Neutrophil (primary cell): ENCODE measurements around the gene RETN.

Experiments
- H3K27ac ChIP-seq: fragments of 200-600 bp; sonication (generic); 2 replicates; pipeline ENCODE4 v1.5.1; 2016; ENCODE audit warnings: mild to moderate bottlenecking, moderate library complexity
- H3K27me3 ChIP-seq: fragments of 200-600 bp; sonication (generic); 2 replicates; pipeline ENCODE4 v1.6.0; 2016; ENCODE audit warnings: mild to moderate bottlenecking
- H3K36me3 ChIP-seq: fragments of 200-600 bp; sonication (generic); 2 replicates; pipeline ENCODE4 v1.5.1; 2017
- H3K4me1 ChIP-seq, 2 experiments: fragments of 200-600 bp in 1 of 2; sonication (generic) in 1 of 2; 1 replicate in 1 of 2; 2 replicates in 1 of 2; pipeline versions ENCODE4 v1.5.1 to v1.6.1; 2013 to 2016; ENCODE audit warnings: low read depth in 1 of 2, low read length in 1 of 2, mild to moderate bottlenecking in 1 of 2, moderate library complexity in 1 of 2; ENCODE audit not compliant: control insufficient read depth in 1 of 2, insufficient read depth in 1 of 2
- H3K4me3 ChIP-seq, 2 experiments: fragments of 200-600 bp in 1 of 2; sonication (generic) in 1 of 2; 1 replicate in 1 of 2; 2 replicates in 1 of 2; pipeline ENCODE4 v1.5.1; 2013 to 2016; ENCODE audit warnings: low read depth in 1 of 2, low read length in 1 of 2, mild to moderate bottlenecking in 1 of 2, moderate library complexity in 1 of 2
- H3K9me3 ChIP-seq: fragments of 200-600 bp; sonication (generic); 2 replicates; pipeline ENCODE4 v1.5.1; 2016
- CTCF ChIP-seq: fragments of 200-600 bp; sonication (generic); IDR thresholded peaks from 2 replicates; pipeline ENCODE4 v1.5.1; 2016; ENCODE audit warnings: antibody characterized with exemption

Gene RETN

DNA sequence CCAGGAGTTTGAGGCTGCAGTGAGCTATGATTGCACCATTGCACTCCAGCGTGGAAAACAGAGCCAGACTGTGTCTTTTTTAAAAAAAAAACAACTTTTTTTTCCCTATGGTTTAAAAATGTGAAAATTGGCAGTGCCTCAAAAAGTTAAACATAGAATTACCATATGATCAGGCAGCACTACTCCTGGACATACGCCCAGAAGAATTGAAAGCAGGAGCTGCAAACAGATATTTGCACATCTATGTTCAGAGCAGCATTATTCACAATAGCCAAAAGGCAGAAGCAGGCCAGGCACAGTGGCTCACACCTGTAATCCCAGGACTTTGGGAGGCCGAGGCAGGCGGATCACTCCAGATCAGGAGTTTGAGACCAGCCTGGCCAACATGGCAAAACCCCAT, 3.8 kb upstream of the RETN start:
- no peak for TF ChIP-seq CTCF
- Histone ChIP-seq H3K4me1 (peaks cover 20 to 30% of the 10 kb centered on the region in 2 experiments), H3K36me3 (no peaks in the 10 kb centered on the region), H3K27me3 (no peaks in the 10 kb centered on the region), H3K9me3 (no peaks in the 10 kb centered on the region), H3K27ac (no peak overlapping the region), H3K4me3 (no peak overlapping the region)

DNA sequence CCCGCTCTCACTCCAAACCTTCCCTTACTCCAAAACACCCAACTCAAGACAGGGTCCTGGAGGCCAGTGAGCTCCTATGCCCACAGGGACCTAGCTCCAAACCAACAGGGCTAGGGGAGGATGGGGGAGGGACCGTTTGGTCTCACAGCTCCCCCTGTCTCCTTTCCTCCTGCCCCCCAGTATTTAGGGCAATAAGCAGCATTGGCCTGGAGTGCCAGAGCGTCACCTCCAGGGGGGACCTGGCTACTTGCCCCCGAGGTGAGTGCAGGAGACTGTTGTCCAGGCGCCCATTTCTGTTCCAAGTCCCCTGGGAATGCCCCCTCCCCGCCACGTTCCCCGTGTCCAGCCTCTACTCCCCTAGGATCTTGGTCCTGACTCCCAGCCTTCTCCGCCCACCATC, 792 bp downstream of the RETN start:
- no peaks in the 10 kb centered on the region for H3K36me3 ChIP-seq
- peak overlapping the region; percentile 63 to 67 for H3K4me3 ChIP-seq
- no peak for TF ChIP-seq CTCF
- no peaks in the 10 kb centered on the region for H3K9me3 ChIP-seq
- no peaks in the 10 kb centered on the region for H3K27me3 ChIP-seq
- H3K4me1 ChIP-seq = peaks cover 58 to 71% of the 10 kb centered on the region in 2 experiments
- peak overlapping the region; percentile 75 for H3K27ac ChIP-seq

GRCh38 chr19:7670150-7670783, 1.4 kb downstream of the RETN start:
- no peak for TF ChIP-seq CTCF
- peak overlapping the region; percentile 63 to 67 for H3K4me3 ChIP-seq
- H3K9me3 ChIP-seq = no peaks in the 10 kb centered on the region
- H3K4me1 ChIP-seq = peaks cover 65 to 73% of the 10 kb centered on the region in 2 experiments
- H3K27ac ChIP-seq = peak overlapping the region; percentile 75
- no peaks in the 10 kb centered on the region for H3K36me3 ChIP-seq
- no peaks in the 10 kb centered on the region for H3K27me3 ChIP-seq

DNA sequence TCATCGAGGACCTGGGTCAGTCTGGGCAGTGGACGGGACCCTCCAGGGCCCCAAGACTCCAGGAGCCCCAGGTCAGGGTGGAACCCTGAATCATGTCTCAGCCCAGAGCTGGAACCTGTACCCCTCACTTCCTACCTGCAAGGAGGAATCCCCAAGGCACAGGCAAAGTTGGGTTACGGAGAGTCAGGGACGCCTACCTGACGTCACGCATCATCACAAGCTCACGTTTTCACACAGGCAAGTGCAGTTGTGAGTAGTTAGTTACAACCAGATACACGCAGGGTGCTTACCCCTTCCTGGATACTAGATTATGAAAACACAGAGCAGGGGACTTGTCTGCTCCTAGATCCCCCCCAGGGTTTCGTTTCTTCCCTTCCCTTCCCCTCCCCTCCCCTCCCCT, 1.9 kb downstream of the RETN start:
- H3K27ac ChIP-seq = peak overlapping the region; percentile 75
- H3K4me3 ChIP-seq = peak overlapping the region; percentile 63 to 67
- H3K36me3 ChIP-seq = no peaks in the 10 kb centered on the region
- no peaks in the 10 kb centered on the region for H3K9me3 ChIP-seq
- no peak for TF ChIP-seq CTCF
- no peaks in the 10 kb centered on the region for H3K27me3 ChIP-seq
- H3K4me1 ChIP-seq = peaks cover 70 to 74% of the 10 kb centered on the region in 2 experiments

- H3K9me3 ChIP-seq = no peaks in the 10 kb centered on the region
- TF ChIP-seq CTCF = no peak
- no peaks in the 10 kb centered on the region for H3K27me3 ChIP-seq
These were observed 3.7 kb downstream of the RETN start for GRCh38 chr19:7672522-7672921.

More at GRCh38 chr19:7672522-7672921, 3.7 kb downstream of the RETN start:
- H3K4me3 ChIP-seq = no peak overlapping the region
- H3K36me3 ChIP-seq = no peaks in the 10 kb centered on the region
- H3K4me1 ChIP-seq = peaks cover 87 to 91% of the 10 kb centered on the region in 2 experiments
- H3K27ac ChIP-seq = peak overlapping the region; percentile 96
